Mammary epithelial cell (primary cell): Measurements from ENCODE around the gene TUFT1.

Source experiments
- CTCF ChIP-seq, 2 donors: IDR thresholded peaks in 1 of 2; conservative IDR thresholded peaks in 1 of 2; 2 replicates each; pipeline ENCODE4 v1.5.1; 2011 to 2012; ENCODE audit warnings: inconsistent platforms in 2 of 2, low read length in 2 of 2, mild to moderate bottlenecking in 2 of 2, control low read depth in 1 of 2, low read depth in 1 of 2; ENCODE audit not compliant: insufficient read depth in 1 of 2; ENCODE audit errors: extremely low read depth in 1 of 2
- EZH2 ChIP-seq: IDR thresholded peaks from 2 replicates; pipeline ENCODE4 v1.6.1; 2012; ENCODE audit warnings: low read length, inconsistent platforms, borderline replicate concordance

GRCh38 chr1:151495316-151495715 is 44.8 kb upstream of the TUFT1 start:
- TF ChIP-seq CTCF (conservative IDR thresholded peaks at IDR 0.05 in 1 of 2, IDR thresholded peaks at IDR 0.05 in 1 of 2; ENCODE audit: extremely low read depth in 1 of 2, insufficient read depth in 1 of 2, low read depth in 1 of 2, low read length in 2 of 2) (no peak), EZH2 (no peak)
